Breast epithelium (tissue), 3 donors: ENCODE data around the gene TOGARAM2.

Source experiments
- POLR2A ChIP-seq: fragments of 450-650 bp; IDR thresholded peaks from one replicate; pipeline ENCODE4 v1.6.1; 2016; ENCODE audit warnings: antibody characterized with exemption, mild to moderate bottlenecking, moderate library complexity
- TF ChIP-seq, protein P1 (sequence below), 3 donors: fragments of 450-650 bp; IDR thresholded peaks; one replicate each; pipeline ENCODE4 v1.5.1; 2016 to 2017; ENCODE audit warnings: antibody characterized with exemption in 3 of 3, mild to moderate bottlenecking in 3 of 3, moderate library complexity in 3 of 3

DNA sequence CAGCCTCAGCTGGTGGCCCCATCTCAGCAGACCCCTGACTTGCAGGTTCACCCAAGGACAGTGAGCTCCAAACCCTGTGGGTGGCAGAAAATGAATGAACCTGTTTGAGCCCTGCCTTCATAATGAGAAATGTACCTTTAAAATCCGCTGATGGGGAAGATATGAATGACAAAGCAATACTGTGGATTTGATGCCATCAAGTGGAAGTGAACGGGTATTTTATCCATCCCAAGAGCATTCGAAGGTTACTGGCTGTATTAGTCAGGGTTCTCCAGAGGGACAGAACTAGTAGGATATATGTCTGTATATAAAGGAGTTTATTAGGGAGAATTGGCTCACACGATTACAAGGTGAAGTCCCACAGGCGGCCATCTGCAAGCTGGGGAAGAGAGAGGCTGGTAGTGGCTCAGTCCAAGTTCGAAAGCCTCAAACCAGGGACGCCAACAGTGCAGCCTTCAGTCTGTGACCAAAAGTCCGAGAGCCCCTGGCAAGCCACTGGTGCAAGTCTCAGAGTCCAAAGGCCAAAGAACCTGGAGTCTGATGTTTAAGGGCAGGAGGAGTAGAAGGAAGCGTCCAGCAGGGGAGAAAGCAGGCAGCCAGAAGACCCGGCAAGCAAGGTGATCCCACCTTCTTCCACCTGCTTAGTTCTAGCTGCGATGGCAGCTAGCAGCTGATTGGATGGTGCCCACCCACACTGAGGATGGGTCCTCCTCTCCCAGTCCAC, 32.1 kb downstream of the TOGARAM2 start:
- TF ChIP-seq, protein P1, sequence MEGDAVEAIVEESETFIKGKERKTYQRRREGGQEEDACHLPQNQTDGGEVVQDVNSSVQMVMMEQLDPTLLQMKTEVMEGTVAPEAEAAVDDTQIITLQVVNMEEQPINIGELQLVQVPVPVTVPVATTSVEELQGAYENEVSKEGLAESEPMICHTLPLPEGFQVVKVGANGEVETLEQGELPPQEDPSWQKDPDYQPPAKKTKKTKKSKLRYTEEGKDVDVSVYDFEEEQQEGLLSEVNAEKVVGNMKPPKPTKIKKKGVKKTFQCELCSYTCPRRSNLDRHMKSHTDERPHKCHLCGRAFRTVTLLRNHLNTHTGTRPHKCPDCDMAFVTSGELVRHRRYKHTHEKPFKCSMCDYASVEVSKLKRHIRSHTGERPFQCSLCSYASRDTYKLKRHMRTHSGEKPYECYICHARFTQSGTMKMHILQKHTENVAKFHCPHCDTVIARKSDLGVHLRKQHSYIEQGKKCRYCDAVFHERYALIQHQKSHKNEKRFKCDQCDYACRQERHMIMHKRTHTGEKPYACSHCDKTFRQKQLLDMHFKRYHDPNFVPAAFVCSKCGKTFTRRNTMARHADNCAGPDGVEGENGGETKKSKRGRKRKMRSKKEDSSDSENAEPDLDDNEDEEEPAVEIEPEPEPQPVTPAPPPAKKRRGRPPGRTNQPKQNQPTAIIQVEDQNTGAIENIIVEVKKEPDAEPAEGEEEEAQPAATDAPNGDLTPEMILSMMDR (IDR thresholded peaks at IDR 0.05): no peak
- no peak for TF ChIP-seq POLR2A
